GM18499 (cell line): Measurements from ENCODE around the gene DLGAP1.
A peak's percentile ranks its signal among the peaks of the same experiment; 100 is the strongest.

Experiments
- ATAC-seq: cut with Tn5 transposase; IDR thresholded peaks from one replicate; pipeline ENCODE4 v1.9.1; 2021; ENCODE audit warnings: moderate number of reproducible peaks; ENCODE audit not compliant: insufficient read depth, unreplicated experiment

Gene DLGAP1

DNA sequence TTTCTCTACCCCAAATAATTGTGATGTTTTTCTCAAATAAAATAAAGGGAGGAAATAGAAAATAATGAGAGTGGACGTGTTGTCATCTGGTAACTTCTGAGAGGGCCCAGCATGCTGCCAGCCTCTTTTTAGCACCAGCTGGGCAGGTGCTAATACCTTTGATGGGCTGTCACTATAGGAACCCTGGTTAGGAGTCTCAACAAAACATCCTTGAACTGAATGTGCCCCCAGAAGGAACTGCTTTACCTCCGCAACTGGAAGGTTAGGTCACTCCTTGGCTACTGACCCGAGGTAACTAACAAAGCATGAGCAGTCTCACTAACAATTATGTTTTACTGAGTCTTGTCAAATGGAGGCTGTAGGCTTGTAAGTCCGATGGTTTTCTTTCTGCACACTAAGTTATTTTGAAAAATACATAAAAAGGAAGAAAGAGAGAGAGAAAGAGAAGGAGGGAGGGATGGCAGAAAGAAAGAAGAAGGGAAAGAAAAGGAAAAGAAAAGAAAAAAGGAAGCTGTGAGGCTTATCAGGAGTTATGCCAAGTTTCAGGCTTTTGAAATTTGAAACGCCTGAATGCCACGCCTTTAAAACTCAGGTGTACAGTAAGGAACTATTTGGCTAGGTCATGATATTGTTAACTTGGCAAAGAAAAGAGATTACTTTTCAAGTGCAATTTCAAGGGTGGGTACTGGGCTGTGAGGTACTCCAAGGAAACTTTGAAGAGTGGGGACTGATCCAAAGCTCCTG, 914.1 kb downstream of the DLGAP1 start:
- no peak for ATAC-seq

DNA sequence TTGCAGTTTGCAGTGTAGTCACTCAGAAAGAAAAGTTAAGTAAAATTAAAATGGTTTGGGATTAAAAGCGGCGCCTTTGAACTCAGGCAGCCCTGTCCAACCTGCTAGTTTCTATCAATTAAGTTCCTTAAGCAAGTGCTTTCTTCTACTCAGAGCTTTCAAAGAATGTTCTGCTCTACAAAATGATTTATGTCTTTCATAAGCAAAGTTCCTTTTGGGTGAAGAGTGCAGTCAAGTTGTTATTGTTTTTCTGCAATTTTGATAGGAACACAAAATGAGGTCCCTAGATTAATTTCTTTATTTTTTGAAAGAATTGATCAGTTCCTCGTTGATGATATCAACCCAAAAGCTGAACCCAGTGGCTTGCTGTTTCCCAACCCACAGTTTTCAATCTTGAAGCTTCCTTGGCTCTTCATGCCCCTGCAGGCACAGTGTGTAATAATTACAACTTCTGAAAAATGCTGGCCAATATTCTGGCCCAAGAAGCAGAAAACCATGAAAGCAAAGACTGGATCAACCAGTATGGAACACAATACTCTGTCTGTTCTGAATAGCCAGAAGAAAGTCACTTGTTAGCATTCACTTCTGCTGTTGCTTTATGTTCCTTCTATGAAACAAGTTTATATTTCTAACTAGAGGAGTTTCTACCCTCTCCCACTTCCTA, 916.0 kb downstream of the DLGAP1 start:
- no peak for ATAC-seq

DNA sequence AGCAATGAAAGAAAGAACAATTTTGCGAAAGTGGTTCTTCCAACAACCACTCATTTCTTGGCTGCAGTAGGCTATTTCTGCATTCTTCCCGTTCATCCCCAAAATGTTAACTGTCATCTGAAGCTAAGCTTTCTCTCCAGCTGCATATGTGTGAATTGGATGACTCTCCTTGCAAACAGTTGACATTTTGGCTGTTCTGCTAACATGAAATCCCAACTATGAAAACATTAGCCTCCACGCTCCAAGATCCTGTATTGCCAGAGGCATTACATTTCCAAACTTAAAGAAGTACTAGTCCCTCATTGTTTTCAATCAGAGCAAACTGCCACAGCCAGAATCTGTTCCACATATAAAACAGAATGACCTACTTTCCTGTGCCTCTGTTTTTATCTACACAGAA, 916.7 kb downstream of the DLGAP1 start:
- ATAC-seq: no peak

DNA sequence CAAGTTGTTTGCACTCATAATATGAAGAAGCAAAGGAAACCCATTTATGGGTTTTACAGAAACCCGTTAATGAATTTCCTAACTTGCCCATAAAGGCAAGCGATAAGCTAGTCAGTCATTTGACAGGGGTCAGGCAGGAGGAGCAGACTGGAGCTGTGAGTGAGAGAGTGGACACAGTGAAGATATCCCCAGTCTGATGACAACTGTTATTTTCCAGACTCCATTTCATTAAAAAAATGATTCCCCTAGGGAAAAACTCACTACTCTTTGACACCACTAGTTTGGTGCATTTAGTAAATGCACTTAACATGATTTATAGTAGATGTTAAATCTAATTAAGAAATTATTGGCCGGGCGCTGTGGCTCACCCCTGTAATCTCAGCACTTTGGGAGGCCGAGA, 924.3 kb downstream of the DLGAP1 start:
- ATAC-seq: no peak

DNA sequence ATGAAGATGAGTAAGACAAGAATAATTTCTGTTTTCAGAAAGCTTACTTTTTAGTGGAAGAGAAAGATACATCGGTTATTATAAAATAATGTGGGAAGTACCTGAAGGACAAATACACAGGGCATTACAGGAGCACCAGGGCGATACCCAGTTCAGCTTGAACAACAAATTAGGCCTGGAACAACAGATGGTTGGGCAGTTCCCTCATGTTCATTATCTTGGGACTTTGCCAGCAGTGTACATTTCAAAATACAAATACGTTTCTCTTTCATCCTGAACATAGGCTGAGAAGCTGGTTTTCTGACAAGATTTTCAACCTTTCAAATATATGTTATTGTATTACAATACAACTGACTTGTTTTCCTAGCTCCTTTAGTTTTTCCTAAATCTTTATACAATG, 925.5 kb downstream of the DLGAP1 start:
- no peak for ATAC-seq

DNA sequence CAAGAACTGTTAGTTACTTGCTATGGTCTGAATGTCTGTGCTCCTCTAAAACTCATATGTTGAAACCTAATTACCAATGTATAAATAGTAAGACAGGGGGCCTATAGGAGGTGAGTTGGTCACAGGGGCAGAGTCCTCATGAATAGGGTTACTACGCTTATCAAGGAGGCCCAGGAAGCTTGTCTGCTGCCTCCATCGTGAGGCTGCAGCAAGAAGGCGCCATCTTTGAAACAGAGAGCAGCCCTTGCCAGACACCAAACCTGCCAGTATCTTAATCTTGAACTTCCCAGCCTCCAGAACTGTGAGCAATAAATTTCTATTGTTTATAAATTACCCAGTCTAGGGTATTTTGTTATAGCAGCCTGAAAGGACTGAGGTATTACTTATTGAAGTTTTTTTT, 926.0 kb downstream of the DLGAP1 start:
- no peak for ATAC-seq

DNA sequence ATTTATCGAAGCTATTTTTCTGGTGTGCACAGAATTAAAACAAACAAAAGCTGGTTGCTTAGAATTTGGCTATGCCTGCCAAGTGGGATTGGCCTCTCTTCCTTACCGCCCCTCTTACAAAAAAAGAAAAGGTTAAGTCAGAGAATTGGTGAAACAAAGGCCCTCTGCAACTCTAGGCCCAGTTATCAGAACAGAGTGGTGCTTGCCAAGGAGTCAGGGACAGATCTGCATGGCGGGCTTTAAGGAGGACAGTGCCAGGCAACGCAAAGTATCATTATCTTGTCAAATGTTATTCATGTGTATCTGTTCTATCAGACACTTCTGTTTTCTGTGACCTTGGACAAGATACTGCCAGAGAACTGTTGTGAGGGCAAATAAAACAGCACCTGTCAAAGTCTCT, 926.9 kb downstream of the DLGAP1 start:
- ATAC-seq: no peak

DNA sequence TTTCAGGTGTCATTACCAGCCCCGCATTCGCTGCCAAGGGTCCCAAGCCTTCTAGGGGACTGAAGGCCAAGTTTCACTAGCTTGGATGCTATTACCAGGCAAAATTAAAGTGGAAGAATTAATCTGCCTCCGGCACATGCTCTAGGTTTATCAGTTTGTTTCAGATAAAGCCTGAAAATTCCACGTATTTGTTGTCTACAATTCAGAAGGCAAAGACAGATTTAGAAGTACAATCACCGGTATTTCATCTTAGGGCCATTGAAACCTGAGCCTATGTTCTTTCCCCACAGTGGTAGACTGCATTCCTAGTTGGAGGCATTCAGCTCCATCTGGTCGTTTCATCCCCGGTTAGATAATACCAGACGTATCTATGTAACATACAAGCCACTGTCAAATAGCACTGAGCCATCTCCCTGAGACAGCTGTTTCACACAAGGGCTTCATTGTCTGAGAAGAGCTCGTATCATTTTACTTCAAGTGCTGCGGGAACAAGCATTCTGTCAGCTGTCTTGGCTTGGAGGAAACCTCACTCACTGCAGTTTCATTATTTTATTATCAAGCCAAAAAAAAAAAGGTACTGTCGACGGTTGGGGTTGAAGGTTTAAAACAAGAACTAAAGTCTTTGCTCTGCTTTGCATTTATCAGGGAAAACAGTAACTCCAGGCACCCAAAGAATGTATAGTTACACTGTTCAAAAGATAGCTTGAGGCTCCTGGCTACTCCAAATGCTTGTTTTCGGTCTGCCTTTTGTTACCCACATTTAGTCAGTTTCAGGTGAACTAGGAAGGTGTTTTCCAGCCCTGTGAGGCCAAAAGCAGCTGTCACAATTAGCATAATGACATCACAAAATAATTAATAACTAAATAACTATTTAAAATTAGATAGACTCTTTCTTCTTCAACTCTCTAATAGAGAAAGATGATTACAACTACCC, 928.4 kb downstream of the DLGAP1 start:
- ATAC-seq: no peak

DNA sequence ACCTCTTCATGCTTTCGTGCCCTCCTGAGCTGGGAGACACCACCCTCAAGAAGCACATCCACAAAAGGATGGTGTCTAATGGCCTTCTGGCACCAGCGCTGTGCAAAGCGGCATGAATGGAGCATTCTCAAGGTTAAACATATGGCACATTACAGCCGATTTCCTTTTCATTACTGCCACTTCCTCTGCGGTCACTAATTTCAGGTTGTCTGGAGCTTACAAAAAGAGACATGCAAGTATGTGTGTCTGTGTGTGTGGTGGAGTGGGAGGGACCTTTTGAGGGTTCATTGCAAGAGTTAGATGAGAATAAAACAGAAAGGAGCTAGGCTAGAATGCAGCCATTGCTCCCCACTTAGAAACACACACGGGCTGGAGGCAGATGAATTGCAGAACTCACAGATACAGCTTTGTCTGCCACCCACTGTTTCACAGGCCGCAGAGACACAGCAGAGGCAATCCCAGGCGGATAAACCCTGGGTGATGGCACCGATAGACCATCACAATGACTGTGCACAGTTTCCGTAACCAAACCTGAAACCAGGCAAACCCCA, 929.2 kb downstream of the DLGAP1 start:
- peak; percentile 77 for ATAC-seq

DNA sequence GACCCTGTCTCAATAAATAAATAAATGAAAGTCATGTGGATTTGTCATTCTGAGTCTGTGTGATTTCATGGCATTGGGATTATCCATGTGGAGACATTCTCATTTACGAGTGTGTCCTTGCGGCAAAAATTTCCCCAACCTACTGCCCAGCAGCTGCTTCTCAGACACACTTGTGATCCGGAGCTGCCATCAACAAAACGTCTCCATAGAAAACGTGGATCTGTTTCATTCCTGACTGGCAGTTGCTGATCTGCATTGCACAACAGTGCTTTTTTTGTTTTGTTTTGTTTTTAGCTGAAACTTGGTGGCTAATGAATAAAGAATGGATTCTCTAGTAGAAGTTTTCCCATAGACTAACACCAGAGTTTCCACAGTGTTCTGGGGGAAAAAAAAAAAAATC, 930.4 kb downstream of the DLGAP1 start:
- ATAC-seq: no peak

DNA sequence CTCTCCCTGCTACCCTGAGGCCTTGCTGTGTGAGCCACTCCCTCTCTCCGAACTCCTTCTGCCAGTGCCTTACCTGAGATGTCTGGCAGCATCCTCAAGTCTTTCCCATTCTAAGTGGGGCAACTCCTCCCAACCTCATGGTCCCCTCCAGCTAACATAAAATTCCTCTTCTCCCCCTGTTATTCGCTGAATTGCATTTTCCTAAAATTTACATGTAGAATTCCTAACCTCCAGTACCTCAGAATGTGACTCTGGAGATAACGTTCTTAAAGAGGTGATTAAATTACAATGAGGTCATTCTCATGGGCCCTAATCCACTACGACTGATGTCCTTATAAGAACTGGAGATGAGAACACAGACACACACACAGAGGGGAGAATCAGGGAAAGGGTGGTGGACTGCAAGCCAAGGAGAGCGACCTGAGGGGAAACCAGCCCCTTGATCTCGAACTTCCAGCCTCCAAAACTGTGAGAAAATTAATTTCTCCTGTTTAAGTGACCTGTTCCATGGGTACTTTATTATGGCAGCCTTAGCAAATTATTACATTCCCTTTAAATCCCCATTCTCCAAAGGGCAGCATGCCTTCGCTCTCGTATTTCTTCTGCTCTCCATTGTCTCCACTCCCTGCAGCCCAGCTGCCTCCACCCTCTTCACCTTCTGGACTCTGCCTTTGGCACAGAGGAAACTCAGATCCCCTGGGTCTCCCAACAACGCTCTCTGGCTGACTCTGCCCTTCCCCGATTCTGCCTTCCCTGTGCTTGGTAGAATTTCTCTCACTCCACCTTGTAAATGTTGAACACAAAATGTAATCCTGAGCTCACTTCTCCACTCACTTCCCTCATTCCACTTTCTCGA, 934.6 kb downstream of the DLGAP1 start:
- ATAC-seq: no peak

DNA sequence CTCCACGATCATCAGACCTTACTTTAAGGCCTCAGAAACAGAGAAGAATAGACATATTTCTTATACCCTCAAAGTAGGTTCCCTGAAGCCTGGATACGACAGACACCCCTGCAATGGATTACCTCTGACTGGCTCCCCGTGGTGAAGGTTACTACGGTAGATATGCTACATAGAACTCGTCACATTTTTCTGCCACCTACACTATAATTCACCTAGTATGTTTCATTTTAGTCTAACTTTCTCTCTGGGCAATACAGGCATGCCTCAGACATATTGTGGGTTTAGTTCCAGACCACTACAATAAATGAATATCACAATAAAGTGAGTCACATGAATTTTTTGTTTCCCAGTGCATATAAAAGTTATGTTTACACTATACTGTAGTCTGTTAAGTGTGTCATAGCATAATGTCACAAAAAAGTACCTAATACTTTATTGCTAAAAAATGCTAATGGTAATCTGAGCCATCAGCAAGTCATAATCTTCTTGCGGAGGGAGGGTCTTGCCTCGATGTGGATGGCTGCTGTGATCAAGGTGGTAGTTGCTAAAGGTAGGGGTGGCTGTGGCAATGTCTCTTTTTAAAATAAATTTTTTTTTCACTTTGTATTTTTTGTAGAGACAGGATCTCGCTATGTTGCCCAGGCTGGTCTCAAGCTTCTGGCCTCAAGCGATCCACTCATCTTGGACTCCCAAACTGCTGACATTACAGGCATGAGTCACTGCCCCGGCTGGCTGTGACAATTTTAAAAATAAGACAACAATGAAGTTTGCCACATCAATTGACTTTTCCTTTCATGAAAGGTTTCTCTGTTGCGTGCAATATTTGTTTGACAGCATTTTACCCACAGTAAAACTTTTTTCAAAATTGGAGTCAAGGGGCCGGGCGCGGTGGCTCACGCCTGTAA, 940.5 kb downstream of the DLGAP1 start:
- ATAC-seq: no peak

DNA sequence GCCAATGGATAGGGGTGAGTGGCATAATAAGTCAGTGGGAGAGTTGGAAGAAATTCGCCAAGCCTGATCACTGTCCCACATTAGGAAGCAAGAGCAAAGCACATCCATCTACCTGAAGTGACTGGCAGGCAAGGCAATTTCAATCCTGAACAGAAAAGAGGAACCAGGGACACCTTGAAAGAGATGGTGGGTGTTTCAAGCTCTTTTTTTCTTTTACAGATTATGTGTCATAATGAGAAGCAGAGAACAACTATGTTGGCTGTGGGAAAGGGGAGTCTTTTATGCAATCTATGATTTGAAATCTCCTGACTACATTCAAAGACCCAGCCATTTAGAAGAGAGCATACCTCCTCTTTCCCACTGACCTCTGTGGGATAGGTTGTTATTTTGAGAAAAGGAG, 941.6 kb downstream of the DLGAP1 start:
- ATAC-seq: peak; percentile 58

DNA sequence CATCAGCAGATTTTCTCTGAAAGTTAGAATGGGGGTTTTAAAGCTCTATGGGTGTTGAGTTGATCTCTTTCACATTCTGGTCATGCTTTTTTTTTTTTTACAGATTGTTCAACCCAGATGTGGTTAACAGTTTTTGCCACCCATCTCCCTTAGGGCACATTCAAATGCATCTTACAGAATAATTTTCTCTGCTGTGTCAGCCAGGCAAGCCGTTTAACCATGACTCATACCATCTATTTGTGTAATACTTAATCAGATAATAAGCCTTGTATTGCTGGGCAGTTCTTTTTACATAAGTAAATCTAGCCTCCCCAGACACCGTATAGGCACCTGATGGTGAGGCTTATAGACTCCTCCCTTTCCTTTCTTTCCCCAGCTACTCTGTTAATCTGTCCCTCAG, 943.1 kb downstream of the DLGAP1 start:
- no peak for ATAC-seq

DNA sequence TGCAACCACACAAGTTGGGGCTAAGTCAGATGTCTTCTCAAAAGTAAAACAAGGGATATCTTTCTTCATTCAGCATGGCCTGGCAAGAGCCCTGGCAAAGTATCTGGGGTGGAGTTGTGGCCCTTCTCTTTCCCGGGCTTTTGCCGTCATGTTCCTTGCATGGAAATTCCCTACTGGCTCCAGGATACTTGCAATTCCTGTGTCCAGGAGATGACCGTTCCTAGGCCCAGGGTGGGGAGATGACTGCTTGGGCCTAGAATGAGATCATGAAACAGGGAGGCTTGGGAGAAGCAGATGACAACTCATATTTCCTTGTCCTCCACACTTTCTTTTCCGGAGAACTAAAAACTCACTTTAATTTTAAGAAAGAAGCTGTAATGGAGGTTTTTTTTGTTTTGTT, 944.2 kb downstream of the DLGAP1 start:
- no peak for ATAC-seq

DNA sequence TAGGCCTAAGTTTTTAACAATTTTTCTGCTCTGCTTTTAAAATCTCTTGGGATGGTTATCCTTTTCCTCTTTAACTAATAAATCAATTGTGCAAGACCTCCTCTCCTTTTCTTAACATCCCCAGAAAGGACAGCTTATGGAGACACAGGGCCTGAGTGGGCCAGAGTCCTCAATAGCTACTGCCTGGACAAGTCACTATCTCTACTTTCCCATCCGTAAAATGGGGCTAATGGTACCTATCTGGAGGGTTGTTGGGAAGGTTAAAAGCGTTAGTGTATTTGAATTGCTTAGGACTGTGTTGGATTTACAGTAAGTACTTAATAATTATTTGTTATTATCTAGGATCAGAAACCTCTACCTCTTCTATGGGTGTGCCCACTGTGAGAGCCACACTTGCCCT, 945.1 kb downstream of the DLGAP1 start:
- ATAC-seq: no peak

DNA sequence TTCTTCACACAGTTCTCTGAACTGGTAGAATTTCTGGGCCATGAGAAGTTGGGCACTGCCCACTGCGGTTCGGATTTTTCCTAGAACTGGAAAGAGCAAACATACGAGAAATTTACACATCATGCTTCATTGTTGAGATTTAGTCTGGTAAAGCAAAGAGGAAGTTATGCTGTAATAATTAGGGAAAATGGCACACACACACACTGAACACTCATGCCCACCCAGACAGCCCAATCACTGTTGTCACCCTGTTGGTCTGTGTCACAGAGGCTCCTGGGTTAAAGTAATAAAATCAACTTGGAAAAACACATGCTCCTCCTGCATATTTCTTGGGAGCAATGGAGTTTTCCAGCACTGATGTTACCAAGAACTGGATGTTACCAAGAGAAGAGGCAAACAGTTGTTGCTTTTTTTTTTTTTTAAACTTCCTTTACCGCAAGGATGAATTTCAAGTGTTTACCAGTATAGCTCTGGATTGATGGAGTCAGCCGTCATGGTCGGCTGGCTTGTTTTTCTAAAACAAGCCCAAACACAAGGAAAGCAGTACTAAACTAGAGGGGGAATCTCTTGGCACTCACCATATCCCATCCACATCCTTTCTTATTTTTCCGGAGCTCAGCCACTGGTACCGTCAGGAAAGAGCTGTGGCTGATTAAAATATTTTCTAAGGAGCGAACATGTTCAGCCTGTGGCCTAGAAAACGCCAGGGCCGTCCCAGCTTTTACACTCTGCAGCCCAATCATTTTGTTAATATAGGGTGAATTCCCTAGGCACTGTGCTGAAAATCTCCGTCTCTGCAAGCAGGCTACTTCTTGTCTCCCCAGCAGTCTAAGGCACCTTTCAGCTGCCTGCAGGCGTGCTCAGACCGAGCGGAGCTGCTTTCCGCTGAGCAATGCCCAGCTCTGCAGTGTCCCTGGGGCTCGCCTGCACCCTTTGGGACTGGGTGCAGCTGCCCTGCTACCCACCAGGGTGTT, 946.2 kb downstream of the DLGAP1 start:
- ATAC-seq: no peak

DNA sequence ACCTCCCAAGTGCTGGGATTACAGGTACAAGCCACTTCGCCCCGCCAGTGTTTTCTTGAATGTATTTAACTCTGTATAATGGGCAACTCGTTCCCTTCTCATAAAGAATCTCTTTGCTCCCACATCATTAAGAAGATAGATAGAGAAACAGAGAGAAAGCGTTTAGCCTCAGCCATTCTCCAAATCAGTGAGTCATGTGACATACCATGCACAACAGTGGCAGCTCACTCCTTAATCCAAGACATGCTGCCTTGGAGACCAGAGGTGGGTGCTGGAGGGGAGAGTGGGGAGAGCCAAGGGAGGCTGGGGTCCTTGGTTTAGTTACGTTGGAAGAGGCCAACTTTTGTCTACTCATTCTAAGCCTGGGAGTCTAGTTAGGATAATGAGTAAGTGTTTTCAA, 950.5 kb downstream of the DLGAP1 start:
- no peak for ATAC-seq
